H1 (cell line): ENCODE measurements around the gene GPR25. TPM values are rescaled to one million over a fixed set of nuclear protein-coding genes. Genes with fewer than 3 reads are reported as not detected.

Source experiments
- CTCF ChIA-PET: fragments of 300-600 bp; sonication (Branson Sonifier 250); formaldehyde crosslinking; loops from one replicate; lab custom pipeline; 2021; ENCODE audit not compliant: partially characterized antibody; lab: Charles Lee
- POLR2A ChIA-PET: fragments of 300-600 bp; sonication (Branson Sonifier 250); formaldehyde crosslinking; loops from one replicate; lab custom pipeline; 2021; ENCODE audit warnings: inconsistent platforms; ENCODE audit not compliant: partially characterized antibody; lab: Charles Lee
- DNase-seq, 2 experiments: peaks; one replicate each; pipeline versions ENCODE4 v3.0.0 to v3.0.0-alpha.2; 2010 to 2022; ENCODE audit warnings: low spot score in 2 of 2, low read depth in 1 of 2, mixed read lengths in 1 of 2
- FAIRE-seq: peaks from 2 replicates; lab custom pipeline; 2011; peaks lifted over from hg19 to GRCh38; lab: Jason Lieb, UNC
- H2AFZ ChIP-seq: 2 replicates; pipeline ENCODE4 v1.8.1; 2012; ENCODE audit warnings: low read length, inconsistent platforms
- H2AK5ac ChIP-seq: 2 replicates; pipeline ENCODE4 v1.6.1; 2013; ENCODE audit warnings: low read depth, low read length
- H2BK120ac ChIP-seq: replicated peaks from 2 replicates; pipeline ENCODE3; 2013; ENCODE audit warnings: low read depth, low read length, inconsistent platforms
- H2BK12ac ChIP-seq: 2 replicates; pipeline ENCODE4 v1.6.1; 2013; ENCODE audit warnings: low read depth, low read length
- H2BK15ac ChIP-seq: 2 replicates; pipeline ENCODE4 v1.6.1; 2013; ENCODE audit warnings: low read length
- H2BK20ac ChIP-seq: 2 replicates; pipeline ENCODE4 v1.6.1; 2013; ENCODE audit warnings: low read length
- H2BK5ac ChIP-seq: 2 replicates; pipeline ENCODE4 v1.6.1; 2013; ENCODE audit warnings: low read depth, low read length
- H3K14ac ChIP-seq: 2 replicates; pipeline ENCODE4 v1.6.1; 2013; ENCODE audit warnings: inconsistent platforms; ENCODE audit not compliant: insufficient read length
- H3K18ac ChIP-seq: 2 replicates; pipeline ENCODE4 v1.6.1; 2013; ENCODE audit warnings: low read length; ENCODE audit errors: extremely low read depth
- H3K23ac ChIP-seq: 2 replicates; pipeline ENCODE4 v1.6.1; 2013; ENCODE audit warnings: inconsistent platforms; ENCODE audit not compliant: insufficient read length
- H3K23me2 ChIP-seq: 2 replicates; pipeline ENCODE4 v1.6.1; 2013; ENCODE audit warnings: low read depth, low read length
- H3K27ac ChIP-seq: 2 replicates; pipeline ENCODE4 v1.6.1; 2011; ENCODE audit warnings: low read depth, low read length, inconsistent platforms
- H3K27me3 ChIP-seq, 4 experiments: replicated peaks in 1 of 4; 1 replicate in 1 of 4; 2 replicates in 3 of 4; pipeline versions ENCODE4 v1.6.1 to v1.8.1; 2011 to 2013; ENCODE audit warnings: low read length in 3 of 4, mild to moderate bottlenecking in 3 of 4, inconsistent platforms in 2 of 4, mixed read lengths in 2 of 4, moderate library complexity in 1 of 4; ENCODE audit not compliant: control insufficient read depth in 3 of 4, insufficient read depth in 3 of 4; ENCODE audit errors: extremely low read depth in 1 of 4
- H3K36me3 ChIP-seq, 4 experiments: 2 replicates each; pipeline versions ENCODE4 v1.6.1 to v1.8.1; 2011 to 2013; ENCODE audit warnings: mild to moderate bottlenecking in 4 of 4, low read length in 3 of 4, moderate library complexity in 2 of 4, control low read depth in 1 of 4, inconsistent platforms in 1 of 4; ENCODE audit not compliant: insufficient read depth in 4 of 4, control insufficient read depth in 2 of 4
- H3K4ac ChIP-seq: replicated peaks from 2 replicates; pipeline ENCODE3; 2013; ENCODE audit warnings: low read length, low read depth, mixed read lengths, inconsistent platforms; ENCODE audit not compliant: insufficient read length
- H3K4me1 ChIP-seq, 4 experiments: replicated peaks in 1 of 4; 1 replicate in 1 of 4; 2 replicates in 3 of 4; pipeline versions ENCODE4 v1.6.1 to v1.8.1; 2011 to 2013; ENCODE audit warnings: low read length in 3 of 4, inconsistent platforms in 2 of 4, mixed read lengths in 1 of 4; ENCODE audit not compliant: insufficient read depth in 4 of 4, control insufficient read depth in 3 of 4
- H3K4me2 ChIP-seq, 2 experiments: 2 replicates each; pipeline versions ENCODE4 v1.6.1 to v1.8.1; 2011 to 2013; ENCODE audit warnings: low read depth in 2 of 2, low read length in 2 of 2, control low read depth in 1 of 2, inconsistent platforms in 1 of 2, mild to moderate bottlenecking in 1 of 2; ENCODE audit not compliant: insufficient read depth in 1 of 2
- H3K4me3 ChIP-seq, 4 experiments: fragments of 200-600, 300-600 bp in 1 of 4; sonication (generic), shearing (Covaris generic), sonication (Bioruptor Twin) in 1 of 4; 2 replicates each; pipeline versions ENCODE4 v1.5.1 to v1.8.1; 2011 to 2016; ENCODE audit warnings: low read length in 4 of 4, low read depth in 3 of 4, control low read depth in 2 of 4, inconsistent platforms in 2 of 4, mild to moderate bottlenecking in 2 of 4, mixed read lengths in 1 of 4, moderate library complexity in 1 of 4; ENCODE audit not compliant: insufficient read depth in 2 of 4; ENCODE audit errors: extremely low read depth in 1 of 4
- H3K56ac ChIP-seq: replicated peaks from 2 replicates; pipeline ENCODE3; 2013; ENCODE audit warnings: low read depth, mild to moderate bottlenecking, mixed read lengths, low read length, inconsistent platforms; ENCODE audit not compliant: insufficient read length
- H3K79me1 ChIP-seq: 2 replicates; pipeline ENCODE4 v1.6.1; 2013; ENCODE audit warnings: low read depth, low read length, control low read depth
- H3K79me2 ChIP-seq, 2 experiments: 2 replicates each; pipeline versions ENCODE4 v1.6.1 to v1.8.1; 2012 to 2013; ENCODE audit warnings: low read length in 2 of 2, mild to moderate bottlenecking in 2 of 2, inconsistent platforms in 1 of 2; ENCODE audit not compliant: insufficient read depth in 2 of 2, control insufficient read depth in 1 of 2
- H3K9ac ChIP-seq, 4 experiments: replicated peaks in 1 of 4; 1 replicate in 1 of 4; 2 replicates in 3 of 4; pipeline versions ENCODE4 v1.6.1 to v1.8.1; 2011 to 2013; ENCODE audit warnings: low read depth in 3 of 4, low read length in 3 of 4, control low read depth in 2 of 4, mild to moderate bottlenecking in 2 of 4, moderate library complexity in 2 of 4, inconsistent platforms in 1 of 4; ENCODE audit errors: extremely low read depth in 1 of 4
- H3K9me3 ChIP-seq, 2 experiments: 2 replicates each; pipeline versions ENCODE4 v1.6.1 to v1.8.1; 2012 to 2013; ENCODE audit warnings: mild to moderate bottlenecking in 2 of 2, moderate library complexity in 2 of 2, control low read depth in 1 of 2, inconsistent platforms in 1 of 2, low read depth in 1 of 2, low read length in 1 of 2, mixed read lengths in 1 of 2; ENCODE audit not compliant: insufficient read depth in 2 of 2
- H4K20me1 ChIP-seq, 2 experiments: replicated peaks in 1 of 2; 2 replicates each; pipeline versions ENCODE3 to v1.8.1; 2011 to 2013; ENCODE audit warnings: inconsistent platforms in 2 of 2, low read length in 2 of 2, mild to moderate bottlenecking in 1 of 2; ENCODE audit not compliant: insufficient read depth in 2 of 2, control insufficient read depth in 1 of 2
- H4K5ac ChIP-seq: 2 replicates; pipeline ENCODE4 v1.6.1; 2013; ENCODE audit warnings: low read length, low read depth, mixed read lengths, inconsistent platforms; ENCODE audit not compliant: insufficient read length
- H4K8ac ChIP-seq: 2 replicates; pipeline ENCODE4 v1.8.0; 2013; ENCODE audit warnings: mild to moderate bottlenecking, moderate library complexity, low read length, inconsistent platforms; ENCODE audit not compliant: insufficient read depth; ENCODE audit errors: extremely low read depth
- H4K91ac ChIP-seq: replicated peaks from 2 replicates; pipeline ENCODE3; 2013; ENCODE audit warnings: low read length, mixed read lengths, inconsistent platforms; ENCODE audit not compliant: insufficient read length
- ATF2 ChIP-seq: IDR thresholded peaks from 2 replicates; pipeline ENCODE4 v1.6.1; 2012; ENCODE audit warnings: low read length, inconsistent platforms
- BACH1 ChIP-seq: IDR thresholded peaks from 2 replicates; pipeline ENCODE4 v1.6.1; 2012; ENCODE audit warnings: low read length, improper control_type of control experiment
- BCL11A ChIP-seq, 2 experiments: IDR thresholded peaks; one replicate each; pipeline ENCODE4 v1.6.1; 2011; ENCODE audit warnings: low read depth in 2 of 2, low read length in 2 of 2, mild to moderate bottlenecking in 2 of 2
- CBX8 ChIP-seq: fragments of 300-800, 300-1000 bp; sonication (generic); IDR thresholded peaks from 2 replicates; pipeline ENCODE4 v1.7.1; 2016; ENCODE audit warnings: low read depth, low read length, borderline replicate concordance
- CTBP2 ChIP-seq: IDR thresholded peaks from 2 replicates; pipeline ENCODE4 v1.7.0; 2011; ENCODE audit warnings: borderline replicate concordance, mild to moderate bottlenecking, moderate library complexity, mixed read lengths, low read length; ENCODE audit not compliant: insufficient read depth, insufficient read length
- E2F6 ChIP-seq: IDR thresholded peaks from 2 replicates; pipeline ENCODE4 v1.6.1; 2012; ENCODE audit warnings: inconsistent platforms
- KDM5A ChIP-seq: fragments of 200-600 bp; IDR thresholded peaks from 2 replicates; pipeline ENCODE4 v1.7.1; 2012; ENCODE audit warnings: mild to moderate bottlenecking, low read length, inconsistent platforms, mixed read lengths
- POLR2A ChIP-seq, 2 experiments: IDR thresholded peaks; 1 replicate in 1 of 2; 2 replicates in 1 of 2; pipeline ENCODE4 v1.6.1; 2011; ENCODE audit warnings: low read depth in 2 of 2, low read length in 2 of 2, mild to moderate bottlenecking in 2 of 2; ENCODE audit errors: control extremely low read depth in 1 of 2
- RAD21 ChIP-seq, 2 experiments: IDR thresholded peaks in 1 of 2; conservative IDR thresholded peaks in 1 of 2; 2 replicates each; pipeline ENCODE4 v1.6.1; 2011; ENCODE audit warnings: low read depth in 2 of 2, low read length in 2 of 2, improper control_type of control experiment in 1 of 2, inconsistent platforms in 1 of 2, mild to moderate bottlenecking in 1 of 2, moderate library complexity in 1 of 2
- RBBP5 ChIP-seq: IDR thresholded peaks from 2 replicates; pipeline ENCODE4 v1.7.1; 2012; ENCODE audit warnings: low read depth, mild to moderate bottlenecking, inconsistent platforms, low read length, moderate library complexity, borderline replicate concordance
- YY1 ChIP-seq: IDR thresholded peaks from 2 replicates; pipeline ENCODE4 v1.6.1; 2011; ENCODE audit warnings: low read depth, mild to moderate bottlenecking, low read length
- WGBS, 2 experiments: shearing (Covaris generic) in 1 of 2; methylation state at CpG; one replicate each; pipeline versions ENCODE4 v1.1.6 to v1.1.7; 2013 to 2015; ENCODE audit warnings: low lambda C conversion rate in 2 of 2, mixed read lengths in 2 of 2, inconsistent platforms in 1 of 2, low coverage in 1 of 2, missing lambda C conversion rate in 1 of 2; ENCODE audit not compliant: insufficient replicate concordance in 2 of 2, insufficient coverage in 1 of 2, insufficient read length in 1 of 2; ENCODE audit errors: extremely low coverage in 1 of 2, missing lambda C conversion rate in 1 of 2; 5-methylcytosine and 5-hydroxymethylcytosine counted together
- polyA plus RNA-seq, 7 experiments: library from polyadenylated mRNA; depleted of rRNA in 3 of 7; stranded (reverse) in 5 of 7; unstranded in 2 of 7; fragments of >200 nt in 5 of 7; fragments of 200-250 nt in 2 of 7; gene quantifications; 1 replicate in 5 of 7; 2 replicates in 1 of 7; 4 replicates in 1 of 7; pipeline versions ENCODE4 v1.2.1 to v1.2.3, GENCODE V29; 2011 to 2013; ENCODE audit warnings: missing spikeins in 2 of 7, mixed read lengths in 2 of 7
- total RNA-seq: library from RNA; stranded (reverse); fragmentation: NEBNext Ultra II Directional; extraction: Animal tissue kit (Norgen Biotek cat#: 25700); gene quantifications from 2 replicates; pipeline ENCODE4 v1.2.1, GENCODE V29; 2021

Gene GPR25
- total and polyA plus RNA-seq, 2 of the 8 experiments (the other 6 are each of a cell fraction or from before 2014, with no cell fraction given) = not detected

GRCh38 chr1:200921571-200922110 lies 48.9 kb downstream of the GPR25 start:
- Histone ChIP-seq H3K56ac (no peak overlapping the region), H3K9me3 (no peaks in the 10 kb centered on the region), H2BK120ac (no peak overlapping the region), H4K20me1 (no peaks in the 10 kb centered on the region), H4K5ac (no peak overlapping the region), H3K18ac (no peak overlapping the region), H3K4me1 (peaks cover 0 to 5% (median 3%) of the 10 kb centered on the region in 4 experiments; a peak in 3 of 7 replicates), H3K4me3 (no peak overlapping the region), H3K9ac (no peak overlapping the region), H3K27me3 (no peaks in the 10 kb centered on the region), H2AFZ (no peak overlapping the region), H3K79me1 (no peaks in the 10 kb centered on the region), H2BK12ac (no peak overlapping the region), H4K91ac (no peak overlapping the region), H2BK5ac (no peak overlapping the region), H2AK5ac (no peak overlapping the region), H3K23ac (no peak overlapping the region), H3K14ac (no peak overlapping the region), H2BK20ac (no peak overlapping the region), H3K36me3 (no peaks in the 10 kb centered on the region), H3K4me2 (no peak overlapping the region), H3K79me2 (no peaks in the 10 kb centered on the region), H2BK15ac (no peak overlapping the region), H3K27ac (no peak overlapping the region), H4K8ac (no peak overlapping the region), H3K4ac (no peak overlapping the region), H3K23me2 (no peaks in the 10 kb centered on the region; the same call in 1 of the 2 replicates)
- CTCF ChIA-PET = interaction anchor here (0.7 to 1.2 kb wide), 3 partner anchors 21 to 58 kb away, joined by 3 to 5 read pairs (median 3); no protein-coding TSS in a partner anchor
- DNase-seq (no peak), FAIRE-seq (no peak)
- WGBS, 2 experiments = 87% methylated on average over 9 of the region's 9 CpGs; no CpG with 5 or more reads in 1 of the 2 experiments
- POLR2A ChIA-PET = no interaction called here
- TF ChIP-seq BACH1 (no peak), ATF2 (no peak), POLR2A (IDR thresholded peaks at IDR 0.05; ENCODE audit: control extremely low read depth in 1 of 2, low read depth in 2 of 2, low read length in 2 of 2) (no peak), RAD21 (IDR thresholded peaks at IDR 0.05 in 1 of 2, conservative IDR thresholded peaks at IDR 0.05 in 1 of 2; ENCODE audit: low read depth in 2 of 2, low read length in 2 of 2) (no peak), CTBP2 (no peak), BCL11A (IDR thresholded peaks at IDR 0.05; ENCODE audit: low read depth in 2 of 2, low read length in 2 of 2) (no peak), YY1 (no peak), E2F6 (no peak), KDM5A (no peak), CBX8 (no peak), RBBP5 (no peak)
